ENCODE measurements around the gene CHN1. TPM values are rescaled to one million over a fixed set of nuclear protein-coding genes. Genes with fewer than 3 reads are reported as not detected.

The CHN1 gene
- total and polyA plus RNA-seq, 2 of the 8 experiments (the other 6 are each of a cell fraction or from before 2014, with no cell fraction given): 54.0 to 65.7 TPM

DNA sequence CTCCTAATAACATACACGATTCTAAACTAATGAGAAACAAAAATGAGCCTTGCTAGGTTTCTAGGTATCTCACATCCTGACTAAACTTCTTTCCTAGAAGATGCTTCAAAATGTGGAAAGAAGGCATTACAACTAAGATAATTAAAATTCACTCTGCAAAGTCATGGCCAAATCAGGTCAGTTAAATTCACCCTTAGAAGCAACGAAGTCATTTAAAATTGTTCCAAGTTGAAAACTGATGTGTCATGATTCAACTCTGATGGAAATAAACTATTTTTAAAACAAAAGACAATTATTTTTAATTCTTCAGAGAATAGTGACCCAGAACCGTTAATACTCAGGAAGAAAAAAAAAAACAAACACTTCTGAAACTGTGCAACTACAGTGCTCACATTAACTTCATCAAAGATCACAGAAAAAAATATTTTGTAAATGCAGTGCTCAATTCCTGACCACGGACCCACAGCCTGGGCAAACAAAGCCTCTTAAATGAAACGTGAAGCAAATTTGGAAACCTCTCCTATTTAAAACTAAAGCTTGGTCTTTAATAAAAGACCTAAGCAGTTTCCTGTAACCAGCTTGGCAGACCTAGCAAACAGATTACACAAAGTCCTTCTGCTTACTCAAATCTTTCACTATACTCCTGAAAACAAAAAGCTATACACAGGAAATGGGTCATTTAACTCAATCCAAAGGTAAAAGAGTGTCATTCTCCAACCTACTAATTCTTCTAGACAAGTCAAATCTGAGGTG, 39.0 kb downstream of the CHN1 start (continued):
- no peak for TF ChIP-seq NRF1 (IDR thresholded peaks at IDR 0.05; ENCODE audit: low read depth, low read length)
- no peak for TF ChIP-seq SP2 (IDR thresholded peaks at IDR 0.05; ENCODE audit: low read length)
- no peak for TF ChIP-seq RFX5 (IDR thresholded peaks at IDR 0.05; ENCODE audit: borderline replicate concordance, low read depth, low read length)
- no peak for TF ChIP-seq USF2 (IDR thresholded peaks at IDR 0.05; ENCODE audit: low read length)
- no peak for TF ChIP-seq JUND (IDR thresholded peaks at IDR 0.05; ENCODE audit: low read length)
- TF ChIP-seq SRF (IDR thresholded peaks at IDR 0.05; ENCODE audit: low read depth, low read length): no peak
- TF ChIP-seq ASH2L (IDR thresholded peaks at IDR 0.05; ENCODE audit: low read length): no peak

Data from H1 (cell line).